Kidney capillary endothelial cell (primary cell): ENCODE results near the gene ASS1.

ENCODE experiments used
- DNase-seq: peaks from one replicate; pipeline ENCODE4 v3.0.0-alpha.2; 2018; ENCODE audit warnings: low spot score

Gene ASS1

GRCh38 chr9:130498918-130499698 lies 54.3 kb downstream of the ASS1 start:
- DNase-seq, result no peak

- no peak for DNase-seq
Observed at GRCh38 chr9:130499804-130500263, 55.1 kb downstream of the ASS1 start.

- no peak for DNase-seq
Observed at GRCh38 chr9:130500340-130501180, 55.8 kb downstream of the ASS1 start.

GRCh38 chr9:130501639-130502038 lies 56.9 kb downstream of the ASS1 start:
- DNase-seq, result no peak

GRCh38 chr9:130508218-130508617 lies 63.5 kb downstream of the ASS1 start:
- no peak for DNase-seq

- DNase-seq, result no peak
Observed at GRCh38 chr9:130512199-130512598, 67.4 kb downstream of the ASS1 start.

- DNase-seq, result no peak
Observed at GRCh38 chr9:130513078-130513477, 68.3 kb downstream of the ASS1 start.

- DNase-seq, result no peak
Observed at GRCh38 chr9:130518233-130518632, 73.5 kb downstream of the ASS1 start.

GRCh38 chr9:130518943-130519799 lies 74.4 kb downstream of the ASS1 start:
- DNase-seq, result no peak

- DNase-seq, result no peak
Observed at GRCh38 chr9:130519927-130520326, 75.2 kb downstream of the ASS1 start.

GRCh38 chr9:130521715-130522114 lies 77.0 kb downstream of the ASS1 start:
- no peak for DNase-seq

GRCh38 chr9:130522233-130522808 lies 77.6 kb downstream of the ASS1 start:
- DNase-seq, result no peak

GRCh38 chr9:130523921-130524320 lies 79.2 kb downstream of the ASS1 start:
- DNase-seq, result no peak

- no peak for DNase-seq
Observed at GRCh38 chr9:130526193-130526853, 81.6 kb downstream of the ASS1 start.

- no peak for DNase-seq
Observed at GRCh38 chr9:130526854-130527650, 82.3 kb downstream of the ASS1 start.

- DNase-seq, result no peak
Observed at GRCh38 chr9:130527651-130528310, 83.0 kb downstream of the ASS1 start.

GRCh38 chr9:130528674-130529073 lies 83.9 kb downstream of the ASS1 start:
- DNase-seq, result no peak

GRCh38 chr9:130530938-130531337 lies 86.2 kb downstream of the ASS1 start:
- DNase-seq, result no peak

GRCh38 chr9:130531670-130532069 lies 86.9 kb downstream of the ASS1 start:
- no peak for DNase-seq
